HK-2 (cell line): ENCODE measurements around the gene IGF1.
"Not testable (repeated sequence)": the region's sequence is repeated elsewhere in the genome, so short reads cannot be mapped to it uniquely, and the experiment has no call there.

Experiments
- DNase-seq: peaks from one replicate; pipeline ENCODE4 v3.0.0-alpha.2; 2018; ENCODE audit not compliant: unreplicated experiment

The IGF1 gene

DNA sequence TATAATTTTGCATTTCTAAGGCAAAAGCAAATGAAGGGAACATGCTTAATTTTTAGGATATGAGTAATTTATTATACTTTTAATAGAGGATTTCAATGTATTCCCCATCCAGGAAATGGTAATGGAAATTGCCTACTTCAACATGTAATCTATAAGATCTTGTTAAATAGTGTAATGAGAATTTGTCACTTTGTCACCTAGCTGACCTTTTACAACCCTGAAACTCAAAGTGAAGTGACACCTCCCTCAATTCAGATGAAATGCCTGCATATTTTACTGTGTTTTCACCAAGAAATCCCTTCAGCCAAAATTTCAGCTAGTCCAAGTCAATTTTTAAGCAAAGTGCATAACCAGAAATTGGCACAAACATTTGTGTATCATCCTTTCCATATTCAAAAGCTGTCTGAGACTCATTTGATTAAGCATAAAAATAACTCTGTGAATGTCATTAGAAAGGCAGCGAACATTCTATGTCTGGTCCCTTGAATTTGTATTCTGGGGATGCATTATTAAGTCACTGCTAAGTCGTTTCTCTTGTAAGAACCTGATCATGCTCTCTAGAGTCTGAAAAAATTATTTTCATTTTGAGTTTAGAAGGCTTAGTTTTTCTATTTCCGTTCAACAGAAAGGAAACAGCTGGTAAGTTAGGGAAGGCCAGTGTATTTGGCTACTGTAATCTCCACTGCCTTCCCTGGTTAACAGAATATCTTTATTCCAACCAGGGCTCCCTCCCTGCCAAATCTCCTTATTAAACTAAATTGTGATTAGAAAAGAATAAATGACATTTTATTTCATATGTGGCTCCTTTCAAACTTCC, 100.8 kb downstream of the IGF1 start:
- DNase-seq: no peak

DNA sequence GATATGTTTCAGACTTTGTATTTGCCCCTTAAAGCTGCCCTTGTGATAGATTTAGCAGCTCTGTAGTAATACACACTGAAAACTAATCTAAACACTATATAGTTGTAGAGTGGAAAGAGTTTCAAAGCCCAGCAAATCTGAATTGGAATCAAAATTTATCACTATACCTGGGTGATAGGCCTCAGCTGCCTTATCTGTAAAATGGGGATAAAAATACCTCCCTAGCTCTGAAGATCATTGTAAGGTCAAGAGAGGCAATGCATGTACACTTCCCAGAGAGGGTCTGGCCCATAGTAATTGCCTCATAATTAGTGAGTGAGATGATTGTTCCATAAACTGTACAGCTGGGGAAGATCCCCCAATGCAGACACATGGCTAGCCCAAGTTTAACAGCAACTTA, 103.6 kb downstream of the IGF1 start:
- no peak for DNase-seq

DNA sequence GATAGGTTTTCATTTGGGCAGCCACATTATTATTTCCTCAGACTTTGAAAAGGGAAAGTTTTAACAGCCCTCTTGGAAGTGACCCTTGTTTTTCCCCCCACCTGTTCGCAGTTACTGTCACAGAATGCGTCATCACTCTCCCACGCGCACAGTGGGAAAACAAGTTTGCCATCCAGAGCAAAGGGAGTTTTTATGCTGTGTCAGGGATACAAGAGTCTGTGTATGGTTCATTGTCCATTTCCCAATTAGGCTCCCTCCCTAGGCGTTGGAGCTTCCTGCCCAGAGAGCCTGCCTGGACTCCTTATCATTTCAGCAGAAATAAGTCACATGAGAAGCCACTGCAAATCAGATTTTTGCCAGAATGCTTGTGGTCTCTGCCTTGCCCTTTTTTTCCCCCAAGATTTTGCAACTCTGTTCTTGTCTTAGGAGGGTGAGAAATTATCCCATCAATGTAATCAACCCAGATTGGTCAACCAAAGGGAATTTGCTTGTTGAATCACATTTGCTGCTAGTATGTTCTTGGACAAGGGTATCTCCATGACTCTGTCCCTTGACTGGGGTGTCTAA, 104.1 kb downstream of the IGF1 start:
- DNase-seq: no peak

DNA sequence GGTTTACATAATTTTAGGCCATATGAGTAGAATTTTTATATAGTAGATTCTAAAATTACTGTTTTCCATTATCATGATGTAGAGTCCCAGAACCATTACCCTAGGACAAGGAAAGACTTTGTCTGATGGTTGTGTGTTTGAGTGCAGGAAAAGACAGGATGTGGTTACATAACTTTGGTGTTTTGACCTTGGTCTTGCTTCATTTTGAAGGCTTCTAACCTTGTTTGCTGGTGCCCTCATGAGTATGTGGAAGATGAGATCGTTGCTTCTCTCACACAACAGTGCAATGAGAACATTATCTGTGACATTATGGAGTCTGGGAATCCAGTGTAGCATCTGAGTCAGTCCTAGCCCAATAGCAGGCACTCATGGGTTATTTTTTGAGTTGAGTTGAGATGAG, 106.2 kb downstream of the IGF1 start:
- no peak for DNase-seq

DNA sequence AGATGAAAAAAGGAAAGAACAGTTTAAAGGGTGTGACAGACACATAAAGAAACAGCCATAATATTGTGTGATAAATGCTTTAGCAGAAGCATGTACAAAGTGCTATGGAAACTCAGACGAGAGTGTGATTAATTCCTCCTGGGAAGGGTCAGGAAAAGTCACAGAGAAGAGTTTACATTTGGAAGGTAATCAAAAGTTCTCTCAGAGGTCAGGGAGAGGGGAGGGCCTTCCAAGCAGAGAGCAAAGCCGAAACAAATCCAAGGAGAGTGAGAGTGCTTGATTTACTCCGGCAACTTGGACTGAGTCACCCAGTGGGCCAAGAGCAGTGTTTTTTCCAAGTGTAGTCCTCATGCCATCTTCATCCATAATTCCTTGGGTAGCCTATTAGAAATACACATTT, 108.3 kb downstream of the IGF1 start:
- DNase-seq: no peak

DNA sequence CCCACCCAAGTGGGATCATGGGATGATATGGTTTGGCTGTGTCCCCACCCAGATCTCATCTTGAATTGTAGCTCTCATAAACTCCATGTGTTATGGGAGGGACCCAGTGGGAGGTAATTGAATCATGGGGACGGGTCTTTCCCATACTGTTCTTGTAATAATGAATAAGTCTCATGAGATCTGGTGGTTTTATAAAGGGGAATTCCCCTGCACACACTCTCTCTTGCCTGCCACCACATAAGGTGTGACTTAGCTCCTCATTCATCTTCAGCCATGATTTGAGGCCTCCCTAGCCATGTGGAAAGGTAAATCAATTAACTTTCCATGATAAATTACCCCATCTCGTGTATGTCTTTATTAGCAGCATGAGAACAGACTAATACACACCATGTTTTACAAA, 109.2 kb downstream of the IGF1 start:
- no peak for DNase-seq

DNA sequence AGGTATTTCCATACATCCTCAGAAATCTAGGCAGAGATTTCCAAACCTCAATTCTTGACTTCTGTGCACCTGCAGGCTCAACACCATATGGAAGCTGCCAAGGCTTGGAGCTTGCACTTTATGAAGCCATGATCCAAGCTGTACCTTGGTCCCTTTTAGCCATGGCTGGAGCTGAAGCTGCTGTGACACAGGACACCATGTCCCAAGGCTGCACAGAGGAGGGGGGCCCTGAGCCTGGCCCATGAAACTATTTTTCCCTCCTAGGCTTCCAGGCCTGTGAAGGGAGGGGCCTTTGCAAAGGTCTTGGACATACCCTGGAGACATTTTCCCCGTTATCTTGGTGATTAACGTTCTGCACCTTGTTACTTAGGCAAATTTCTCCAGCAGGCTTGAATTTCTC, 110.5 kb downstream of the IGF1 start:
- no peak for DNase-seq

DNA sequence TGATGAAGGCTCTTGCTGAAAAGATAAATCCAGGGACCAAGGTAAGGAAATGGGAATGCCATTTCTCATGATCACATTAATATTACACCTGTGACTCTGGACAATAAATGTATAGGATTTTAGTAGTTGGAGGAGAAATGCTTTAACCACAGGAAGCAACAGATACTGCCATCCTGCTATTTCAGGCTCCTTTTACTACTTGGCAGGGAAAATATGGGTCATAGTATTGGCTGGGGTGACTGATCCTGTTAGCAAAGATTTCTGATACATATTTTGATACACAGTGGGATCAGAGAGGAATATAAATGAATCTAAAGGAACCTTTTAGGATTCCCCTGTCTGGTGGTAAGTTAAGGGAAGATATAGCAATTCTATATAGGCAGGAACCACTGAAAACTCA, 115.0 kb downstream of the IGF1 start:
- no peak for DNase-seq

DNA sequence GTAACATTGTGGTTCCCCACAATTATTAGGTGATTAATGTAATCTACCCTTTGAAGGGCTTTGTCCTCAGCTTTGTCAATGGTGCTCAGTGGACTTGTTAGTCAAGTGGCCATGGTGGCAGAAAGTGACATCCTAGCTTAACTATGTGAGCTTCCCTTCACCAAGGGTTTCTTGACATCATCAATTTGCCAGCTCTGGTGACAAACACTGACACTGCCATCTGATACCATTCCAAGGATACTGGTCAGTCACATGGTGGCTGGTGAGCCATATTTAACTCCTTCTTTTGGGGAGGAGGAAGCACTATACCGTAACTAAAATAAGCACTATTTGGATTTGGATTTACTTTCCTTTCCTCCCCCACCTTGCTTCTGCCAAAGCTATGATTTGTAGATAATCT, 115.7 kb downstream of the IGF1 start:
- no peak for DNase-seq

DNA sequence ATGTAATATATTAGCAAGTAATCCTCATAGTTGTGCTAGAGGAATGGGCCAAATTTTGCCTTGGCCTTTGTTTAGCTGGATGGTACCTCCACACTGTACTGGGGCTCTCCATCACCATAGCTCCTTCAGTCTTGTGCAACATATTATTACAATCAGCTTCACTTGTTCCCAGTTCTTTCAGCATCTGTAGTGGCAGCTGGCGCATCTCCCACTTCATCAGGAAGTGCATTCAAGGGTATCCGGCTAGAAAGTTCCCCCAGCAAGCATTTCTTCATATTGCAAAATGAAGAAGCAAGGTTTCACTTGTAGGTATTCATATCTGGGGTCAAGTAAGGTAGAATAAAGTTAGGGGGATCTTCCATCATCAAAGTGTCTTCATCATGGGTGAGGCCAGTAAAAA, 123.7 kb downstream of the IGF1 start:
- no peak for DNase-seq

DNA sequence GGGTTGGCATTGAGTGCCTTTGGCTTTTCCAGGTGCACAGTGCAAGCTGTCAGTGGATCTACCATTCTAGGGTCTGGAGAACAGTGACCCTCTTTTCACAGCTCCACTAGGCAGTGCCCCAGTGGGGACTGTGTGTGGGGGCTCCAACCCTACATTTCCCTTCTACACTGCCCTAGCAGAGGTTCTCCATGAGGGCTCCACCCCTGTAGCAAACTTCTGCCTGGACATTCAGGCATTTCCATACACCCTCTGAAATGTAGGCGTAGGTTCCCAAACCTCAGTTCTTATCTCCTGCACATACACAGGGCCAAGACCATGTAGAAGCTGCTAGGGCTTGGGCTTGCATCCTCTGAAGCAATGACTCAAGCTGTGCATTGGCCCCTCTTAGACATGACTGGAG, 126.1 kb downstream of the IGF1 start:
- not testable (repeated sequence) for DNase-seq

DNA sequence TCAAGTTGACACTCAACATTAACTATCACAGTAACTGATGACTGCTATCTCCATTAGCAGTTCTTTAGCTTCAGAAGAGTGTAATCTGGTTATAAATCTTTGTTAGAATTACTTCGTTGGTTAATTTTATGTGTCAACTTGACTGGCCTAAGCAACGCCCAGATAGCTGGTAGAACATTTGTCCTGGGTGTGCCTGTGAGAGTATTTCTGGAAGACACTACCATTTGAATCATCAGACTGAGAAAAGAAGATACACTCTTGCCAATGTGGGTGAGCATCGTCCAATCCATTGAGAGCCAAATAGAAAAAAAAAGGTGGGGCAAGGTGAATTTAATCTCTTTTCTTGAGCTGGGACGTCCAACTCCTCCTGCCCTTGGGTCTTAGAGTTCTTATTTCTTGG, 129.0 kb downstream of the IGF1 start:
- no peak for DNase-seq

DNA sequence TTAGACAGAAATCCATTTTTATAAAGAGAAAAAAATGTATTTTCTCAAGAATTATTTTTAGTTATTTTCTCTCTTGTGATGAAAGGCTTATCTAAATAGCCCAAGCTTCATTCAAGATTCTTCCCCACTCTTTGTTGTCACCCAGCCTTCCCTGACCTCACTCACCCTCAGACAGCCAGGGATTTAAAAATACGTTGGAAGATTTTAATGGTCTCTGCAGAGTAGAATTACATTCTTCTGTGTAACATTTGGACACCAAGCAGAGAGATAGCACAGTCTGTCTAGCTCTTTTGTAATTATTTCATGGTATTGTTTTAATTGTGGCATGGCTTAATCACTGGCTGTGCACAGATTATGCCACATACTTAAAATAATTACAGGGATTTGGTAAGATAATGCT, 130.3 kb downstream of the IGF1 start:
- no peak for DNase-seq

DNA sequence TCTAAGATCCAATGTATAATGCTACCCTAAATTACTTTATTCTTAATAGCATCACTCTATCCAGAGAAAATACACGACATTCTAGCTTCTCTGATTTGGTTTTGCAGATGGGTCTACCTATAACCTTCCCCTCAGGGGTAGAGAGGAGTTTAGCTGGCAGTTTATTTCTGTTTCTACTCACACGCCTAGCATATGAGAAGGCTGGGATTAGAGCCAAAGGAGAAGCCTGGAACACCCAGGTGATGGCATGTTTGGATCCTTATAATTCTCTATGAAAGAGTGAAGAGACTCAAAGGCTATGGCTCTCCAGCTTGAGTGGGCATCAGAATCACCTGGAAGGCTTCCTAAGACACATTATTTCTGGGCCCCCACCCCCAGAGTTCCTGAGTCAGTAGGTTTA, 131.3 kb downstream of the IGF1 start:
- no peak for DNase-seq

DNA sequence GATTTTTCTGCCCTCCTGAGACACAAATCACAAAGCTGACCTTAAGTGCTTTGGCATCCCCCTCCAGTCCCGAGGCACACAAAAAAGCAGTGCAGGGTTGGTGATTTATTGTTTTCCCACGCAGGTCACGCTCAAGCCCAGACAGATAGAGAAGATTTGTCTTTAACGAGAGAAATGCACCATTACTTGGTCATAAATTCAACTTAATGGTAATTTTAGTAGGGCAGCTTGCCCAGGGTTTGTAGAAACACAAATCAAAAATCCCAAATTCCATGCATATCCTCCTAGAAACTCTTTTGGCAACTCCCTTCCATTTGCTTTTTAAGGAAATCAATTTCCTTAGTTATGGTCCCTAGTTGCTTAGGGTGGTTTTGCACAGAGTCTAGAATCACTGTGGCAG, 132.6 kb downstream of the IGF1 start:
- no peak for DNase-seq
